Smooth muscle cell (in vitro differentiated cells): Measurements from ENCODE around the gene PTGDR2. TPM values are rescaled to one million over a fixed set of nuclear protein-coding genes. Genes with fewer than 3 reads are reported as not detected.

Experiments
- DNase-seq: peaks from one replicate; lab custom pipeline; 2025; ENCODE audit not compliant: unreplicated experiment; lab: John Stamatoyannopoulos, UW
- H2AFZ ChIP-seq: fragments of 200-600 bp; sonication (generic); 2 replicates; pipeline ENCODE4 v1.6.0; 2016; ENCODE audit warnings: antibody characterized with exemption, low read depth, mild to moderate bottlenecking
- H3F3A ChIP-seq: fragments of 200-600 bp; sonication (generic); 2 replicates; pipeline ENCODE4 v1.6.0; 2017; ENCODE audit warnings: antibody characterized with exemption, low read depth
- H3K27ac ChIP-seq: fragments of 200-600 bp; sonication (generic); 2 replicates; pipeline ENCODE4 v1.5.1; 2016; ENCODE audit warnings: low read depth, mild to moderate bottlenecking
- H3K27me3 ChIP-seq: fragments of 200-600 bp; sonication (generic); 2 replicates; pipeline ENCODE4 v1.6.1; 2016; ENCODE audit warnings: low read depth, mild to moderate bottlenecking
- H3K36me3 ChIP-seq: fragments of 200-600 bp; sonication (generic); 2 replicates; pipeline ENCODE4 v1.5.1; 2016; ENCODE audit warnings: low read depth
- H3K4me1 ChIP-seq: fragments of 200-600 bp; sonication (generic); 2 replicates; pipeline ENCODE4 v1.5.1; 2016; ENCODE audit warnings: low read depth
- H3K4me2 ChIP-seq: fragments of 200-600 bp; sonication (generic); 2 replicates; pipeline ENCODE4 v1.6.0; 2016; ENCODE audit warnings: mild to moderate bottlenecking
- H3K4me3 ChIP-seq: fragments of 200-600 bp; sonication (generic); 2 replicates; pipeline ENCODE4 v1.5.1; 2016; ENCODE audit warnings: mild to moderate bottlenecking
- H3K79me2 ChIP-seq: fragments of 200-600 bp; sonication (generic); 2 replicates; pipeline ENCODE4 v1.6.0; 2016; ENCODE audit warnings: low read depth, mild to moderate bottlenecking
- H3K9ac ChIP-seq: fragments of 200-600 bp; sonication (generic); 2 replicates; pipeline ENCODE4 v1.6.0; 2016; ENCODE audit warnings: low read depth
- H3K9me3 ChIP-seq: fragments of 200-600 bp; sonication (generic); replicated peaks from 2 replicates; pipeline ENCODE4 v1.5.1; 2016; ENCODE audit warnings: low read depth
- H4K20me1 ChIP-seq: fragments of 200-600 bp; sonication (generic); 2 replicates; pipeline ENCODE4 v1.6.0; 2016; ENCODE audit warnings: low read depth
- CTCF ChIP-seq: fragments of 200-600 bp; sonication (generic); IDR thresholded peaks from 2 replicates; pipeline ENCODE4 v1.5.1; 2017; ENCODE audit warnings: borderline replicate concordance, mild to moderate bottlenecking, antibody characterized with exemption; ENCODE audit not compliant: insufficient read depth, poor library complexity, severe bottlenecking
- WGBS: methylation state at CpG from one replicate; pipeline ENCODE4 v1.1.7; 2016; ENCODE audit warnings: low lambda C conversion rate; 5-methylcytosine and 5-hydroxymethylcytosine counted together
- polyA plus RNA-seq: library from polyadenylated mRNA; unstranded; fragments of >200 nt; fragmentation: Nextera tagmentation; extraction: Ambion mirVana; gene quantifications from 2 replicates; pipeline ENCODE4 v1.2.1, GENCODE V29; 2016
- total RNA-seq: library from RNA; depleted of rRNA; stranded (reverse); fragments of >200 nt; gene quantifications from 2 replicates; pipeline ENCODE4 v1.2.3, GENCODE V29; 2014

Gene PTGDR2
- total and polyA plus RNA-seq, 2 experiments from 2014 or later = 0.04 to 0.08 TPM

GRCh38 chr11:60840470-60841430 lies 15.0 kb downstream of the PTGDR2 start:
- H3K4me1 ChIP-seq = peaks cover 18% of the 10 kb centered on the region
- no peaks in the 10 kb centered on the region for H4K20me1 ChIP-seq
- peak overlapping the region; percentile 29 for H3K27ac ChIP-seq
- no peaks in the 10 kb centered on the region for H3K9me3 ChIP-seq
- no peak for DNase-seq
- H3K27me3 ChIP-seq = peaks cover 7% of the 10 kb centered on the region
- H3K4me3 ChIP-seq = no peak overlapping the region
- 88% methylated on average over 14 of the region's 14 CpGs for WGBS
- no peak for TF ChIP-seq CTCF
- peaks cover 21% of the 10 kb centered on the region for H3K79me2 ChIP-seq
- H3F3A ChIP-seq = no peaks in the 10 kb centered on the region
- H3K36me3 ChIP-seq = no peaks in the 10 kb centered on the region
- H2AFZ ChIP-seq = peak overlapping the region; percentile 94
- no peak overlapping the region for H3K9ac ChIP-seq
- H3K4me2 ChIP-seq = peak overlapping the region; percentile 100

GRCh38 chr11:60838132-60838531 lies 17.6 kb downstream of the PTGDR2 start:
- Histone ChIP-seq H4K20me1 (no peaks in the 10 kb centered on the region), H3K9ac (no peak overlapping the region), H3K27ac (no peak overlapping the region), H3F3A (no peaks in the 10 kb centered on the region), H3K4me2 (no peak overlapping the region), H3K27me3 (peaks cover 19% of the 10 kb centered on the region), H3K36me3 (no peaks in the 10 kb centered on the region), H3K4me1 (peaks cover 3% of the 10 kb centered on the region), H2AFZ (no peak overlapping the region), H3K9me3 (no peaks in the 10 kb centered on the region), H3K4me3 (no peak overlapping the region), H3K79me2 (peaks cover 10% of the 10 kb centered on the region)
- no peak for TF ChIP-seq CTCF
- DNase-seq = no peak
- 58% methylated on average over 7 of the region's 7 CpGs for WGBS

- H3K4me1 ChIP-seq = no peaks in the 10 kb centered on the region
- no peak overlapping the region for H3K9ac ChIP-seq
- no peaks in the 10 kb centered on the region for H3K9me3 ChIP-seq
- H3K79me2 ChIP-seq = no peaks in the 10 kb centered on the region
- H3K27ac ChIP-seq = no peak overlapping the region
- H4K20me1 ChIP-seq = no peaks in the 10 kb centered on the region
- peaks cover 26% of the 10 kb centered on the region for H3K27me3 ChIP-seq
- no peak overlapping the region for H2AFZ ChIP-seq
- no peak for TF ChIP-seq CTCF
- 75% methylated on average over 9 of the region's 9 CpGs for WGBS
- no peak overlapping the region for H3K4me3 ChIP-seq
- no peak overlapping the region for H3K4me2 ChIP-seq
- H3K36me3 ChIP-seq = no peaks in the 10 kb centered on the region
- no peak for DNase-seq
- no peaks in the 10 kb centered on the region for H3F3A ChIP-seq
These were observed 18.8 kb downstream of the PTGDR2 start for GRCh38 chr11:60836866-60837515.
